Dermis blood vessel endothelial cell (primary cell): Measurements from ENCODE around the gene RANBP2. TPM values are rescaled to one million over a fixed set of nuclear protein-coding genes. Genes with fewer than 3 reads are reported as not detected.

Experiments
- total RNA-seq: library from RNA; depleted of rRNA; stranded (reverse); fragments of >200 nt; gene quantifications from 2 replicates; pipeline ENCODE4 v1.2.3, GENCODE V29; 2014

The RANBP2 gene
- total RNA-seq, 1 donor from 2014 or later = 103 TPM

Other genes with a start within 250 kb of the RANBP2 start
- gene LIMS1, start 185.0 kb upstream of the RANBP2 start, total RNA-seq = 430 and 494 TPM in 2 replicates
- gene CCDC138, start 67.3 kb downstream of the RANBP2 start, total RNA-seq = 7.8 and 8.8 TPM in 2 replicates